RWPE1 (cell line): Measurements from ENCODE around the gene SMPX.

Experiments used
- CTCF ChIA-PET: fragments of 350-600 bp; sonication (Branson Sonifier 250); formaldehyde crosslinking; extraction: SDS; loops from one replicate; lab custom pipeline; 2021; lab: Yijun Ruan, JAX
- POLR2A ChIA-PET: fragments of 400-600 bp; formaldehyde crosslinking; extraction: SDS; loops from one replicate; lab custom pipeline; 2020; ENCODE audit warnings: antibody characterized with exemption; ENCODE audit not compliant: low non-redundant PET; lab: Yijun Ruan, JAX
- DNase-seq: peaks from one replicate; pipeline ENCODE4 v3.0.0; 2012; ENCODE audit warnings: low spot score
- H3K27ac ChIP-seq: fragments of 450-650 bp; 2 replicates; pipeline ENCODE4 v1.5.1; 2017
- CTCF ChIP-seq: fragments of 450-650 bp; conservative IDR thresholded peaks from 2 replicates; pipeline ENCODE4 v1.5.1; 2017; ENCODE audit warnings: low read depth, mild to moderate bottlenecking

SMPX gene

GRCh38 chrX:21700275-21700674 lies 57.6 kb downstream of the SMPX start:
- ChIA-PET CTCF (no interaction called here), POLR2A (no interaction called here)

GRCh38 chrX:21699136-21699535 lies 58.8 kb downstream of the SMPX start:
- H3K27ac ChIP-seq, result no peak overlapping the region
- no peak for TF ChIP-seq CTCF
- no peak for DNase-seq
- ChIA-PET POLR2A (no interaction called here), CTCF (no interaction called here)

More at GRCh38 chrX:21700275-21700674, 57.6 kb downstream of the SMPX start:
- no peak overlapping the region for H3K27ac ChIP-seq
- no peak for TF ChIP-seq CTCF
- no peak for DNase-seq

- no peak for DNase-seq
- POLR2A ChIA-PET, result no interaction called here
- CTCF ChIA-PET, result no interaction called here
- H3K27ac ChIP-seq, result no peak overlapping the region
- no peak for TF ChIP-seq CTCF
Measured at GRCh38 chrX:21698272-21698671, 59.6 kb downstream of the SMPX start.

- CTCF ChIA-PET, result no interaction called here
- DNase-seq, result no peak
- TF ChIP-seq CTCF, result no peak
- H3K27ac ChIP-seq, result no peak overlapping the region
- POLR2A ChIA-PET, result no interaction called here
Measured at GRCh38 chrX:21691512-21692018, 66.4 kb downstream of the SMPX start.

- no peak for DNase-seq
- no peak for TF ChIP-seq CTCF
- no peak overlapping the region for H3K27ac ChIP-seq
- ChIA-PET CTCF (no interaction called here), POLR2A (no interaction called here)
Measured at GRCh38 chrX:21683941-21684340, 74.0 kb downstream of the SMPX start.

- DNase-seq, result no peak
- POLR2A ChIA-PET, result no interaction called here
- no peak overlapping the region for H3K27ac ChIP-seq
- no peak for TF ChIP-seq CTCF
- CTCF ChIA-PET, result no interaction called here
Measured at GRCh38 chrX:21678048-21678612, 79.8 kb downstream of the SMPX start.
